ENCODE measurements around the gene CAPSL. TPM values are rescaled to one million over a fixed set of nuclear protein-coding genes. Genes with fewer than 3 reads are reported as not detected.
"Not testable (repeated sequence)": the region's sequence is repeated elsewhere in the genome, so short reads cannot be mapped to it uniquely, and the experiment has no call there.

Gene CAPSL
- not detected in 2 replicates for total RNA-seq (2014; rRNA removed; shearing (Covaris generic); ENCODE audit: low replicate concordance)

DNA sequence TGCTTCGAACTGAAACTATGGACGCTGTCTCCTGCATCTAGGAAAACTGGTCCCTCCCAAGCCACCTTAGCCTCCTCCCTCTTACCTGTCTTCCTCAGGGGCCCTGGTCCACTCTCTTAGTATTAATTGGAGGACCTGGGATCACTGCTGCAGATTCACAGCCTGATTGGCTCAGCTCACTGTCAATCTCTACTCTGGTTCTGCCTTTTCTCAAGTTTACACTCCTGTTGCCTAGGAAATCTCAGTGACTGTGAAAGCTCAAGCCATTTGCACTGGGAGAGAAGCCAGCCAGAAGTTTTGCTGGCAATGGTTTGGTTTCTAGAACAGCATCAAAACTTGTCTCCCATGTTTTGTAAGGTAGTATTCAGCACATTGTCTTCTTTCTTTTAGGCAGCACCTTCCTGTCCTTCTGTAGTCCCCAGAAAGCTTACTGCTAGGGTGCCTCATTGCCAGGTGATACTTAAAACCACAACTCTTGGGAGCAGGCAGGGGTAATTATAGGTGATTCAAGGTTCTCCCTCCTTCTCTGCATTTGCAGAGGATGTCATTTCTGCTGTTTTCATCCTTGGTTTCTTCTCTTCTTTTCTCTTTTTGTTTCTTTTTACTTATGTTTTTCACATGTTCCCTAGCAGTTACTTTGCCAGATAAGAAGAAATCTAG lies at the start of gene CAPSL:
CAPSL (minus strand) TSS at position 55 of the 660 bp plus-strand sequence. CDS start 17,502 bp downstream, outside the sequence.
- H3K4me3 ChIP-seq, result no peak within 1 kb of the TSS
- no peaks in the 10 kb centered on the region for H3K36me3 ChIP-seq
- H3K9me3 ChIP-seq, result no peaks in the 10 kb centered on the region; the same call in 1 of the 2 replicates
- peak; percentile 60 for DNase-seq
- H3K27me3 ChIP-seq, result peaks cover 2% of the 10 kb centered on the region; the same call in 1 of the 2 replicates

DNA sequence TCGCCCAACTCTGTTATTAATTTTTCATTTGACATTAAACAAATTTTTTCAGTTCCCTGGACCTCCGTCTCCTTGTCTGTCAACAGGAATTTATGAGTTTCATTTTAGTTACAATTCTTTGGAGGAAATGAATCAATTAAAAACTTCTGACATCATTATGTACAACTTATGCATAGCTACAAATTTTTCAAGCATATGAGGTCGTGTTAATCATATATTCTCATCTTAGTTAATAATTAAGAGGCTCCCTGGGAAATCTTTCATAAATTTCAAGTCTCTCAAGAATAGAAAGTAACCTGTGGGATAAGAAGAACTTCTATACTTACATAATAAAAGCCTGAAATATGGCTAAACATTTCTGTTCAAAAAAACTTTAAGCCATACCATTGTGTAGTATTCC lies 49.4 kb upstream of the CAPSL start:
- Histone ChIP-seq H3K36me3 (no peaks in the 10 kb centered on the region), H3K4me3 (no peak overlapping the region), H3K9me3 (no peaks in the 10 kb centered on the region), H3K27me3 (peaks cover 10% of the 10 kb centered on the region)
- no peak for DNase-seq

DNA sequence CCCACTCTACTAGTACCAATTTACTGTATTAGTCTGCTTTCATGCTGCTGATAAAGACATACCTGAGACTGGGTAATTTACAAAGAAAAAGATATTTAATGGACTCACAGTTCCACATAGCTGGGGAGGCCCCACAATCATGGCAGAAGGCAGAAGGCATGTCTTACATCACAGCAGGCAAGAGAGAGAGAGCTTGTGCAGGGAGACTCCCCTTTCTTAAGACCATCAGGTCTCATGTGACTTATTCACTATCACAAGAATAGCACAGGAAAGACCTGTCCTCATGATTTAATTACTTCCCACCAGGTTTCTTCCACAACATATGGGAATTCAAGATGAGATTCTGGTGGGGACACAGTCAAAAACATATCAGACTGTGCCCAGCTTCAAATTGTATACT lies 41.3 kb upstream of the CAPSL start:
- peaks cover 14% of the 10 kb centered on the region for H3K9me3 ChIP-seq
- no peak overlapping the region for H3K4me3 ChIP-seq
- H3K27me3 ChIP-seq, result no peaks in the 10 kb centered on the region
- H3K36me3 ChIP-seq, result no peaks in the 10 kb centered on the region
- DNase-seq, result no peak

DNA sequence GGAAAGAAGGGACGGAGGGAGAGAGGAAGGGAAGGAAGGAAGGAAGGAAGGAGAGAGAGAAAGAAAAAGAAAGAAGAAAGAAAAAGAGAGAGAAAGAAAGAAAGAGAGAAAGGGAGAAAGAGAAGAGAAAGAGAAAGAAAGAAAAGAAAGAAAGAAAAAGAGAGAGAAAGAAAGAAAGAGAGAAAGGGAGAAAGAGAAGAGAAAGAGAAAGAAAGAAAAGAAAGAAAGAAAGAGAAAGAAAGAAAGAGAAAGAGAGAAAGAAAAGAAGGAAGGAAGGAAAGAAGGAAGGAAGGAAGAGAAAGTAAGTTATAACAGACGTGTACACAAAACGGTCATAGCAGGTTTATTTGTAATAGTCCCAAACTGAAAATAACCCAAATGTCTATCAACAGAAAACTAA lies 38.4 kb upstream of the CAPSL start:
- DNase-seq, H3K27me3 ChIP-seq, H3K4me3 ChIP-seq, H3K36me3 ChIP-seq, H3K9me3 ChIP-seq: not testable (repeated sequence)

DNA sequence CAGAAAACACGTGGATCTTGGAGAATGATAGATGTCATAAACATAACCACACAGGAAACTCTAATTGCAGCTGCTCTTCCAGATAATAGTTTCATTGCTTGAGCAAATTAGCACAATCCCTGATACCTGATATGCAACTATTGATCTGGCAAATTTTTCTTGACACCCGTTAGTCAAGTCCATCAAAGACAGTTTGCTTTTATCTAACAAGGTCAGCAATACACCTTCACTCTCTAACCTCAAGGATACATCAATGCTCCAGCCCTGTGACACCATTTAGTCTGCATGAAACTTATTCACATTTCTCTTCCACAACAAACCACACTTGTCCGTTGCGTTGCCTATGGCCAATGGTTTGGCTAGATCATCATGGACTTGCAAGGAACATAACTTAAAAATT lies 36.1 kb upstream of the CAPSL start:
- Histone ChIP-seq H3K4me3 (no peak overlapping the region), H3K36me3 (no peaks in the 10 kb centered on the region), H3K27me3 (0 out of 2 replicates have a peak, but pooled peaks cover 3% of the 10 kb centered on the region), H3K9me3 (peaks cover 5% of the 10 kb centered on the region)
- DNase-seq, result no peak

DNA sequence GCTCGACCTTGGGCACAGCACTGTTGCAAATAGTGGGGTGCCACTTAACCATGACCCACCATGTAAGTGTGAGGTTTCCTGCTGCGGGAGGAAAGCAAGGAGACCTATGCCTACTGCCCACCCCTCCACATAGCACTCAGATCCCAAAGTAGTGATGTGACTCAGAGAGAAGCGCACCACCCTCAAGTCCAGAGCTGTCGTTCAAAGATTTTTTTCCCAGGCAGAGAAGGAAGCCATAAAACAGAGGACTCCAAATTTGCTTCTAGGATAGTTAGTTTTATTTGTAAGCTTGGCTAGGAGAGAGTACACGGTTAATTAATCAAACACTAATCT lies 33.4 kb upstream of the CAPSL start:
- Histone ChIP-seq H3K9me3 (peaks cover 2% of the 10 kb centered on the region; the same call in 1 of the 2 replicates), H3K27me3 (0 out of 2 replicates have a peak, but pooled peaks cover 3% of the 10 kb centered on the region), H3K36me3 (no peaks in the 10 kb centered on the region), H3K4me3 (no peak overlapping the region)
- DNase-seq, result no peak

DNA sequence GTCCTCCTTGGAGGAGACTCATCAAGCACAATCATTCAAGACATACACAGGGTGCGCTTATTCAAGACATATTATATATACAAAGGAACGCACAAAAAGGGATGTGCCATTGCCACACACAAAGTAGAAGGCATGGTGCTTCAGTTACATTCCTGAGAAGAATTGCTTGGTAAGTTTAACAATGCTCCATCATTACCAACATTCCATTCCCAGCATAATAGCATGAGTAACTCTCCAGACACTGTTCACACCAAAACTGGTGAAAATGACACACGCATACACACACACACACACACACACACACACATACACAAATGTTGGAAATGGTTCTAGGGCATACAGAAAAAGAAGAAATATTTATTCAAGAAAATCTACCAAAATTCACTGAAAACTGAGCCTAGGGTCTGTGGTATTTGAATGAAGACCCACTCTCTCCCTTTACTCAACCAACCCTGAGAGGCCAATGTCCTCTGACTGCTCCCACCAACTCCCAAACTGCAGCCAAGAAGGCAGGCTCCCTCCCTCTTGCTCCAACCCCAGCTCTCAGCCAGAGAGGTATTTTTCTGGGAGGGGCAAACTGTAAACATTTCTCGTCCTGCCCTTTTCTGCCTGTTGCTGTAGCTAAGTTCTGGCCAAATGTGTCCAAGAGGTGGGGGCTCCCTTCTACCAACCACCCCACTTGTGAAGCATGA lies 32.9 kb upstream of the CAPSL start:
- DNase-seq, result no peak
- Histone ChIP-seq H3K36me3 (no peaks in the 10 kb centered on the region), H3K27me3 (0 out of 2 replicates have a peak, but pooled peaks cover 3% of the 10 kb centered on the region), H3K9me3 (peaks cover 2% of the 10 kb centered on the region; the same call in 1 of the 2 replicates), H3K4me3 (no peak overlapping the region)

DNA sequence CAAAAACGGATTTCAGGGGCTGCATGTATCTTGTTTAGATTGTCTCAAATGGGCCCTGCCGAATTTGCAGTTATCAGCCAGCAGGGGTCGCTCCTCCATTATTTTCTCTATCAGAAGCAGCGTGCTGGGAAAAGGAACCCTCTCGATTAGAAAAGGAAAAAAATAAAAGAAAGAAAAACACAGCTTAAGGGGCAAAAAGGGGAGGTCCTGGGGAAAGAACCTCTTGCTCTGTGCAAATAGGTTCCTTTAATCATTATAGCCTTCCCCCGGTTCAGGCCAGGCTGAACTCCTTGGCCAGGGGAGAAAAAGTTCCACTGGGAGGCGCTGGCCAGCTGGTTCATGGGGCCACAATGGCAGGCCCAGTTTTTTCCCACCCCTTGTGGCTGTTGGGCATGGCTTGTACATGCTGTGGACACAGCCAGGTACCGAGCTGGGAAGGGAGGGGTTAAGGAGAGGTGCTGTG lies 25.0 kb upstream of the CAPSL start:
- Histone ChIP-seq H3K9me3 (peaks cover 8% of the 10 kb centered on the region), H3K36me3 (no peaks in the 10 kb centered on the region), H3K4me3 (no peak overlapping the region), H3K27me3 (no peaks in the 10 kb centered on the region)
- no peak for DNase-seq

DNA sequence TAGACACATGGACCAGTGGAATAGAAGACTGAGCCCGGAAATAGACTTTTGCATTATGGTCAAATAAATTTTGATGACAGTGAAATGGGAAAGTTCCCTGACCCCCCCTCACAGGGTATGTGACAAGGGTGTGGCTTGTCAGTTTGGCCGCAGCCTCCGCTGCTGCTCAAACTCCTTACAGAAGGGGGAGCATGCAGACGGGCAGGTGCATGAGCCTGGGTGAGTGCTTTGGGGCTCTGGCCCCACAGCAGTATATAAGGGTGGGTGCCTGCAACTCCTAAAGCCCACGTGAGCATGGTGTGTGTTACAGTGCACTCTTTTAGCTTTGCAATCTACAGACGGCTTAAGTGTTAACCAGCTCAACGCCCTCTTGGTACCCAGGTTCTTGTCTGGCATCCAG lies 21.9 kb upstream of the CAPSL start:
- DNase-seq, result no peak
- H3K36me3 ChIP-seq, result no peaks in the 10 kb centered on the region
- H3K4me3 ChIP-seq, result no peak overlapping the region
- no peaks in the 10 kb centered on the region for H3K27me3 ChIP-seq
- peaks cover 14% of the 10 kb centered on the region for H3K9me3 ChIP-seq

DNA sequence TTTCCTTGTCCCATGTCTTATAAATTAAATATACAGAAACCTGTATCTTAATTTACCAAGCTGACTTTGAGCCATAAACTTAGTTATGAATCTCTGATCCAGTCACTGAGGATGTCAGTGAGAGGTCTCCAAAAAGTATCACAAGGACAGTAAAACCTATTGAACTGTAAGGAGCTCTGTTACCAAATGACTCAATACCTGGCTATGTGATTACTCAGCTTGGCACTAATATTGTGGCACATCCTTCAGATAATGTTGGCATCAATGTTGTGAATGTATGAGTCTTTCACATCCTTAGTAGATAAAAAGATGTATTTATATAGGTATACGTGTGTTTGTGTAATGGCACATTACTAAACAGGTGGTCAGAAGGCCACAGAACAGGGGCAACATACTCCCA lies 18.0 kb upstream of the CAPSL start:
- peak; percentile 27 for DNase-seq
- Histone ChIP-seq H3K9me3 (peaks cover 6% of the 10 kb centered on the region), H3K36me3 (no peaks in the 10 kb centered on the region), H3K4me3 (no peak overlapping the region), H3K27me3 (no peaks in the 10 kb centered on the region)

DNA sequence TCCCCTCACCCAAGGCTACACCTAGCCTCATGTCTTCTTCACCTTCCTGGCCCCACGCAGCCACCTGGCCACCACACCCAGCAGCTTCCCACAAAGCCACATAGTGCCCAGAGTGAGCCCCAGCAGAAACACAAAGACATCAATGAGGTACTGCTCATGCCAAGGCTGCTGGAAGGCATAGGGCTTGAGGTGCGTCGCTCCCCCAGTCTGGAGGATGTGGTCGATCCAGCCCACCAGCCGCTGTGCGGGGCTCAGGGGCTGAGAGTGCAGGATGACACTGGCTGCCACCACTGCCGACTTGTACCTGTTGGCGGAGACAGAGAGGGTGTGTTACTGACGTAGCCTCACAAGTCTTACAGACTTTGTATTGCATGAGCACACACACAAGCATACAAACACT lies 15.8 kb upstream of the CAPSL start:
- no peaks in the 10 kb centered on the region for H3K36me3 ChIP-seq
- DNase-seq, result no peak
- peaks cover 6% of the 10 kb centered on the region for H3K9me3 ChIP-seq
- no peaks in the 10 kb centered on the region for H3K27me3 ChIP-seq
- no peak overlapping the region for H3K4me3 ChIP-seq

DNA sequence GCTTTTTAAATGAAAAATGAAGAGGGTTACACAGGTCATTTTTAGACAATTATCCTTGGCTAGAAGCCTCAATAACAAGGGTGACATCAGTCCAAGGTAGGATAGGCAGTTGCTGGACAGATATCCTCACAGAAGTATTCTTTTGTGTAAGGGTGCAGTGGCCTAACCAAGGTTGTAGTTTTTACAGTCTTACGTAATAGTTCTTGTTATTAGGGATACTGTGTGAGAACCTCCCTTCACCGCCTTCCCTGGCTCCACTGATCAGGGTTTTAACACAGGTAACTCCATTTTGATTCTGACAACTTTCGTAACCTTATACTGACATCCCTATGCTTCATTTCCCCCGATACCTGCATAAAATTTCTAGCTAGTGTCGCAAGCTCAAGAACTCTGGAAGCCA lies 8.7 kb upstream of the CAPSL start:
- Histone ChIP-seq H3K27me3 (no peaks in the 10 kb centered on the region), H3K4me3 (no peak overlapping the region), H3K9me3 (no peaks in the 10 kb centered on the region), H3K36me3 (no peaks in the 10 kb centered on the region)
- no peak for DNase-seq

DNA sequence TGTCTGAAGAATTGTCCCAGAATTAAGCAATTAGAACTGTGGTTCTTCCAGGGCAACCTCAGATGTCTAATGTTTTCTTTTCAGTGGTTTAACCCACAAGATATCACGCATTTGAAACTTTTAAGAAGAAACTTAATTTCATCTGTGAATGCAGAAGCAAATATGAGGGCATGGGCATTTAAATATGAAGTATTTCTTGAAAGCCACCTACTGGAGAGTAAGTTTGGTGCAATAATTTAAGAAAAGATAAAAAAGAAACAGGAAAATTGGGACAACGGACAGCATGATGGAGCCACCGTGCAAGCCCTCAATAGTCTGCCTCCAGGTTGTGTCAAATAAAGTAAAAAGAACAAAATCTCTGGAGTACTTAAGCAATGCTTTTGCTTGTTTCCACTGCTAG lies 1.2 kb upstream of the CAPSL start:
- H3K27me3 ChIP-seq, result peaks cover 2% of the 10 kb centered on the region; the same call in 1 of the 2 replicates
- H3K36me3 ChIP-seq, result no peaks in the 10 kb centered on the region
- no peak overlapping the region for H3K4me3 ChIP-seq
- no peaks in the 10 kb centered on the region; the same call in 1 of the 2 replicates for H3K9me3 ChIP-seq
- no peak for DNase-seq

DNA sequence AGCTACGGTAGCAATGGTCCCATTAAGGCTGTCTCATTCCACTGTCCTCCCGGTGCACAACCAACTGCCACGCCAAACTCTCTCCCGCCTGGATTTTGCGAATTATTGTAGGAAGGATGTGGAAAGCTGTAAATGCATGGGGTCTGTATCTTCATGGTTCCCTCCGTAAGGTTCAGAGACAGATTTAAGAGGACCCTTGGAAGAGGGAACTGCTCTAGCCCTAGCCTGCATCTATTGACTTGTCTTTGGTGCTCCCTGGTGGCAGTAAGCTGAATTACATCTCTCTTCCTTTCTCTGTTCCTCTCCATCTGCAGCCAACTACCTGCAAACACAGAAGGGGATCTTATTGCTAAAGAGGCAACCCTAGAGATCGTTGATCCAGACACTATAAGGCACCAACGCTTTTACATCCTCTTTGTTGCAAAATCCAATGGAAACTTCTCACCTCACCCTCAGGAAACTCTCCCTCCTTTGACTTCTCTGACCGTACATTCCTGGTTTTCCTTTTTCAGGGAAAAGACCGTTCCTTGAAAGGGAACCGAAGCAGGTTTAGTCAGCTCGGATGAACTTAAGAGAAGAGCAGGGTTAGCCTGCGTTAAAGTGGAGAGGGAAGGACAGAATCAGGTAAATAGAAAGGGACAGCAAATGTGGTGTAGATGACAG lies 11.9 kb downstream of the CAPSL start:
- Histone ChIP-seq H3K27me3 (no peaks in the 10 kb centered on the region), H3K9me3 (no peaks in the 10 kb centered on the region), H3K36me3 (no peaks in the 10 kb centered on the region), H3K4me3 (peak overlapping the region; percentile 6)
- peak; percentile 21 for DNase-seq

DNA sequence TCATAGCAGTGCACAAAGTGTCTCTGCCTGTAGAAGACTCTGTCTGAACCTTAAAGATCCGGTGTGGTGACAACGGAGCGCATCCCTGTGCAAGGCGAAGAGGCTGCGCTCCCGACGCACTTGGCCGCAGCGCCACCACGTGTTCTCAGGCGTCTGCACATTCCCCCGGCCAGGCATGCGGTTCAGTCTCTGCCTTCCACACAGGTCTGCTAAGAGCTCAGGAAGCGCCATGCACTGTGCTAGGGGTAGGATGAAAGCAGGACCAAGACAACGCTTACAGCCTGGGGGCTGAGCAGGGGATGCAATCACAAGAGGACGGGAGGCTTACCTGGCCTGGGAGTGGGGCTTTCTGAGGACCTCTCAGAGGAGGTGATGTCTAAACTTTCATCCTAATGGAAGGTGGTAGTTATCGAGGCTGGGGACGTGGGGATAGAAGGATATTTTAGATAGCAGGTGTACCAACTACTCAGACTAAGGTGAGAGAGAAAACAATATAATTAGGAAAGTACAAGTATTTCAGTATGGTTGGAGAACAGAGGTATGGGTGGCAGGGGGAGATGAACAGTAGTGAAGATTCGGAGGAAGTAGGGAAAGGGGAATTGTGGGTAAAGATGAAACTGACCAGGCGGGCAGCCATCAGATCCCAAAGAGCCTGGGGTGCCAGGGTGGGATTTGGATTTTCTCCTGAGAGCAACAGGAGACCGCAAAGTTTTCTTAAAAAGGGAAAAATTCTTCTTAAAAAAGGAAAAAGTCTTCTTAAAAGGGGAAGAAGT lies 13.3 kb downstream of the CAPSL start:
- Histone ChIP-seq H3K27me3 (no peaks in the 10 kb centered on the region), H3K9me3 (peaks cover 4% of the 10 kb centered on the region; the same call in 1 of the 2 replicates), H3K36me3 (peaks cover 2% of the 10 kb centered on the region; the same call in 1 of the 2 replicates), H3K4me3 (no peak overlapping the region)
- DNase-seq, result peak; percentile 77

DNA sequence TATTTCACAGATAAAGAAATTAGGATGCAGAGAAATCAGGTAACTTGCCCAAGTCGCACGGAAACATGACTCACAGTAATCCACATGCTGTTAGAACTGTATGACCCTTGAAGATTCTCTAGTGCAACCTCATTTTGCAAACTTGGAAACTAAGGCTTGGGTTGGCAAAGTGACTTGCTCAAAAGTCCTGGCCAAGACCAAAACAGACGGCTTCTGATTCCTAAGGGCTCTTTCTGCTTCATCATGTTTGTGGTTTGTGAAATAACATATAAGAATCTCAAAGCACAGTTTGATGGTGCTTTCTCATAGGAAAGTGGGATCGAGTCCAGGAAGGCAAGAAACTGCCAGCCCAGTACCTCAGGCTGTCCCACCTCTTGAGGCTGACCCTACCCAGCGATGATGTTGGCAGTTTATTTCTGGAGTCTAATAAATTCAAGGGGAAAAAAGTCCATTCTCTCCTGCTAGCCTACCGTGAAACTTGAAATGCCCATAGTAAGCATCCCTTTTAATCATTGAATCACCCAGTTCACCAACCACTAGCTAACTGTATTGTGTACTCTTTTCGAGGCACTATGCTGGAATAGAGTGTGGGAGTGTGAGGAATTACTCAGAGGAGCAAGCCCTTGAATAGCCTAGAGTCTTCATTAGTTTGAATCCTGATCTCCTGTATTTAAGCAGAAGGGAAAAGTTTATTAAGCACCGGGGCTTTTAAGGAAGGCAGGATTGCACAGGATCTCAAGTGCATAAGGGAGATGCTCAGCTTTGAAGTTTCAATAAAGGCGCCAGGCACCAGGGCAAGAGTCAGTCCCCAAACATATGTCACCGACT lies 14.1 kb downstream of the CAPSL start:
- Histone ChIP-seq H3K27me3 (no peaks in the 10 kb centered on the region), H3K36me3 (peaks cover 2% of the 10 kb centered on the region; the same call in 1 of the 2 replicates), H3K9me3 (peaks cover 9% of the 10 kb centered on the region), H3K4me3 (no peak overlapping the region)
- DNase-seq, result peak; percentile 76
